KBM-7 (cell line): ENCODE results near the gene CERS5.

ENCODE experiments used
- DNase-seq: peaks from one replicate; pipeline ENCODE4 v3.0.0-alpha.2; 2015
- in situ Hi-C: fragments of 300-500 bp; cut with MboI; formaldehyde crosslinking; loops from 2 replicates; pipeline ENCODE4 v1.14.3; 2020; ENCODE audit warnings: low sequenced_read_pairs, low pct_unique_long_range_greater_than_20kb, mixed read lengths

Gene CERS5

GRCh38 chr12:50147281-50147680 is 19.9 kb downstream of the CERS5 start:
- in situ Hi-C loops = no loop called here
- no peak for DNase-seq

DNA sequence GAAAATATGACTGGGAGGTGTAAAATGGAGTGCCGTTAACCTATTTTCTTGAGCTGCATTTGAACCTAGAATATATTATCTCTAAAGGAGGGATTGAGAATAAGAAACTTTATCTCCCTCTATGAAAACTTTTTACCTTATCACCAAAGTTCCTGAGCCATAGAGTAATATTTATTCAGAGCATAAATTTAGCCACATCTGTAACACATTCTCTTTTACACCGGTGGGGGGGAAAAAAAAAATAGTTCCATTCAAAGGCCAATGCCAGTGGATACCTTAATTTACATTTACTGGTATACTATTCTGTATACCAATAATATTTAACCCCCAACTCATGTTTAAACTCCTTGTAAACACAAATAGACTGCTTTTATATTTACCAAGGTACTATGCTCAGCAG is 21.7 kb downstream of the CERS5 start:
- DNase-seq = no peak
- in situ Hi-C loops = no loop called here

DNA sequence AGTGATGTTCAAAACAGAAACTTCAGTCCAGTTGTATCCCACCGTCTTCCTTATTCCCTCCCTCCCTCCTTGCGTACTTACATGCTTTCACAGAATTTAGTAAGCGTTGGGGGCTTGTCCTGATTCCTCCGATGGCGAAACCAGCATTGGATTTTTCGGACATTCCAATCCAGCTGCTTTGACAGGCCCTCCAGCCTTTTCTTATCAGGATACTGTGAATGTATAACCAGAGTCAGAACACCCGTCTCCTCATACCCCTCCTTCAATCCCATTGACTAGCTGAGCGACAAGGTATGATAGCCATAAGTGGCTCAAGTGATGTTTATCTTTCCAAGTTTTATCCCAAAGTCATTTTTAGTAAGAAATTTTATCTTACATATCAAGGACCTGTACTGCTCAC is 24.2 kb downstream of the CERS5 start:
- in situ Hi-C loops = no loop called here
- DNase-seq = no peak

DNA sequence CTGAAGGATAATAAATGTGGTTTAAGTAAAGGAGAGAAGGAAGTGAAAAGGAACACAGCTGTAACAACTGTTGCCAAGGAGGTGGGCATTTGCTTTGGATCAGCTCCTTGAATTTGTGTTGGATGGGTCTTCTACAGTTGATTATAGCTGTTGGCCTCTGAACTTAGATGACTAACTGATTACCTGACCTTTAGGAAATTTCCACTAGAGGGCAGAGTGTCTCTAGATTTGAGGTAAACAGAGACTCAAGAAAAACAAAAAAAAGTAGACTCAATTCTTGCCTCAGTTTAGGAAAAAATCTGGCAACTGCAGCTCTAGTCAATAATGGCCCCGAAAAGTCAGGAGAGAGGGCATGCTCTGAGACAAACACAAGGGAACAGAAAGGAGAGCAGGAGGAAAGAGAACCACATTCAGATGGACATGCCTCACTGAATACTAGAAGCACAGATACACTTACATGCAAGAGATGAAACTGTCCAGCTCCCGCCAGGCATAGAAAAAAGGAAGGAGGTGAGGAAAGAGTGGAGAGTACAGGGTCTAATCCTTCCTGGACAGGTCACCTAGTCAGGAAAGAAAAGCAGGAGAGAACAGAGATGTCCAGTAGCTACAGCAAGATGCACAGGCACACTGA is 34.5 kb downstream of the CERS5 start:
- DNase-seq = peak; percentile 68
- in situ Hi-C loops = no loop called here

DNA sequence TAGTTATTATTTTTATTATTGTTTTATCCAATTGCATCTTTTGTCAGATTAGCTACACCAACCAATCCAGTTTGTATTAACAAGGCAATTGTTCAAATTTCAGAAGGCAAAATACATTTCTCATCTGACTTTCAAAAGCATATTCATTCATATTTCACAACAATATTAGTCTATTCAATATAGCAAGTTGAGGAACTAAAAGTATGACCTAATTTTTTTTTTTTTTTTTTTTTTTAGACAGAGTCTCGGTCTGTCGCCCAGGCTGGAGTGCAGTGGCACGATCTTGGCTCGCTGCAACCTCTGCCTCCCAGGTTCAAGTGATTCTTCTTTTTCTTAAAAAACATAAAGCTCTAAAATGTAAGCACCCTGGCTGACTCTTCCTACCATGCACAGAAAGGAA is 37.9 kb downstream of the CERS5 start:
- in situ Hi-C loops = no loop called here
- no peak for DNase-seq

DNA sequence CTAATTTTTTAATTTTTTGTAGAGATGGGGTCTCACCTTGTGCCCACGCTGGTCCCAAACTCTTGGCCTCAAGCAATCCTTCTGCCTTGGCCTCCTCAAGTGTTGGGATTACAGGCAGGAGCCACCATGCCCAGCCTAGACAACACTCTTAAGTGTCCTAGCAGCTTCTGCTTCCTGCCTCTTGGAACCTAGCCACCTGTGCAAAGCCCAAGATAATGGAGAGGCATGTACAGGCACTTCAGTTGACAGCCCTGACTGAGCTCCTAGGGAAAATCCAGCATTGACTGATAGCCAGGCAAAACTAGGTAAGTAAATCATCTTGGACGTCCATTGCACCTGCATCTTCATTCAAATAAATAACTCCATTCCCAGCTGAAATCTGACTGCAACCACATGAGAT is 39.6 kb downstream of the CERS5 start:
- in situ Hi-C loops = no loop called here
- no peak for DNase-seq

DNA sequence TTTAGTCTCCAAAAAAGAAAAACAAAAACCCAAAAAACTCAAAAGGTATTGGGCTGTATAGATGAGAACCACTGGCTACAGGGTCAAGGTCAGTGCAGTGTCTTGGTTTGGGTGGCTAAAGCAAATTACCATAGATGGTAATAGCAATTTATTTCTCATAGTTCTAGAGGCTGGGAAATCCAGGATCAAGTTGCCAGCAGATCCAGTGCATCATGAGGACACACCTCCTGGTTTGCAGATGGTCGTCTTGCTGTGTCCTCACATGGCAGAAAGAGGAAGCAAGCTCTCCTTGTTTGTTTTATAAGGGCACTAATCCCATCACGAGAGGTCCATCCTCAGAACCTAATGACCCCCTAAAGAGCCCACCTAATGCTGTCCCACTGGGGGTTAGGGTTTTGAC is 44.0 kb downstream of the CERS5 start:
- in situ Hi-C loops = no loop called here
- DNase-seq = no peak

DNA sequence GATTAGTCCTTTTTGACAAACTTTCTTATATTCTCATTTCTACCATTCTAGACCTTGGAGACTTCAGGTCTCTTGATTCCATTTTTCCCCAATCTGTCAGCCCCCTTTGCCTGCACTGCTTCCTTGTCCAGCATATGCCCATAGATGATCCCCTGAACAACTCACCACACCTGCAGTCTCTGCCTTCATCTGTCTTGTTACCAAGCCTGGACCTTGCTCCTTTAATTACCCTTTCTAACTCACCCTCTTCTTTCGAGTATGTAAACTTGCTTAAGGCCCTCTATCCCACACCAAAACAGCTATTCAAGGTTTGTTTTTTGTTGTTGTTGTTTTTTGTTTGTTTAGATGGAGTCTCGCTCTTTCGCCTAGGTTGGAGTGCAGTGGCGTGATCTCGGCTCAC is 45.5 kb downstream of the CERS5 start:
- no peak for DNase-seq
- in situ Hi-C loops = no loop called here

GRCh38 chr12:50120953-50121352 is 46.2 kb downstream of the CERS5 start:
- in situ Hi-C loops = no loop called here
- DNase-seq = no peak

DNA sequence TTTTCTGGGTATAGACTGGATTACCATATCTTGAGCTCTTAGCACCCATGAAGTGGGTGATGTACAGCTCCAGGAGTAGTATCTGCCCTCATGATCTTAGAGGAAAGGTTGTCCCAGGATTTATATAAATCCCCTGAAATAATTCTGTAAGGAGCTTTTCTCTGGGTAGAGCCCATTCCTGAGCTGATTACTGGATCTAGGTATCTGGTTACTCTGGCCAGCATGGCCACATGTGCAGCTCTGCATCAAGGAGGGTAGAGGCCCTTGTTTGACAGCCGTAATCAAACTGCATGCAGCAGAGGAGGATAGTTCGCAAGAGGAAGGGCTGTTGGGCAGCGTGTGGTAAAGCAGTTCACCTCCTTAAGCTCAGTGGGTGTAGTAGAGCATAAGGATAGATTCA is 46.6 kb downstream of the CERS5 start:
- DNase-seq = no peak
- in situ Hi-C loops = no loop called here

- in situ Hi-C loops = no loop called here
- DNase-seq = no peak
Observed at GRCh38 chr12:50119387-50119786, 47.8 kb downstream of the CERS5 start.

DNA sequence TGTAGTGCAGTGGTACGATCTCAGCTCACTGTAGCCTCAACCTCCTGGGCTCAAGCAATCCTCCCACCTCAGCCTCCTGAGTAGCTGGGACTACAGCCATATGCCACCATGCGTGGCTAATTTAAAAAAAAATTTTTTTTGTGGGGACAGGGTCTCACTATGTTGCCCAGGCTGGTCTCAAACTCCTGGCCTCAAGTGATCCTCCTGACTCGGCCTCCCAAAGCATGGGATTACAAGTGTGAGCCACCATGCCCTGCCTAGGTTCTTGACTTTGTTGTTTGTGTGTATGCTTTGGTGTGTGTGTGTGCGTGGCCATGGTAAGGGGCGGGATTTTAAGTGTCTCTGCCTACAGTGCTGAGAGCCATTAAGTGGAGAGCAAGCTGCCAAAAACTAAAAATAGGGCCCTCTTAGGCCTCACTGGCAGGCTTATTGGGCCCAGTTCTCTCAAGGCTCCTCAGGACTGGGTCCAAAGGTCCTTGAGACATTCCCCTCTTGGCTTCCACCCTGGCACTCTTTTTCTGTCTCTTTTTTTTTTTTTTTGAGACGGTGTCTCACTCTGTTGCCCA is 50.0 kb downstream of the CERS5 start:
- in situ Hi-C loops = no loop called here
- DNase-seq = no peak

- no peak for DNase-seq
Observed at GRCh38 chr12:50112456-50113218, 54.5 kb downstream of the CERS5 start.

DNA sequence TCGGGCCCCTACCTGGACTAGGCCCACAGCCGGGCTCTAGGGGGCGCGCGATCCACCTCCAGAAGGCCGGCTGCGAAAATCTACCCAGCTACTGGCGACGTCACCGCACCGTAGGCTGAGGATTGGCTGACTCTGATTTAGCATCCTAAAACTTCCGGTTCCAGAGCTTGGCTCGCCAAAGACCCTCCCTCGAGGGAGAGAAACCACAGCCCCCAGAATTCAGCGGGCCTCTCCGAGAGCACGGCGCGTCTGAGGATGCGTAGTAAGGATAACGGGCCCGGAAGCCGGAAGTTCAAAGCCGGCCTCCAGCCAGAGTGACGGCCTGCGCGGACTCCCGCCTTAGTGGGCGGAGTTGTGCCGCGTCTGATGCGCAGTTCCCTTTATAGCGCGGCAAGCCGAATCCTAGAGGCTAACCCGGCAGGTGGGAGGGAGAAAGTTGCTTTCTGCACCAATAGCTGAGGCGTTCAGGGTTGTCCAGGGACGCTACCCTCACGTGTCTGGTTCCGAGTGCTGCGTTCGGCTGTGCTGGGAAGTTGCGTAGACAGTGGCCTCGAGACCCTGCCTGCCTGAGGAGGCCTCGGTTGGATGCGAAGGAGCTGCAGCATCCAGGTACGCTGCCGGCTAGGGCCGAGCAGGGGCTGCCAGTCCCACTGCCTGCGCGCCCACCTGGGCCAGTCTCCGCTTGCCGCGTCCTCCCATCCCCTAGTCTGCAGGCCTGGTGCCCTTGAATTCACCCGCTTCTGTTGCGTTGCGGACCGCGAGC is 55.3 kb downstream of the CERS5 start, which contains the start of gene COX14:
TSS of gene COX14 (plus strand) at position 544 of the 763 bp plus-strand sequence. CDS start 7,808 bp downstream, outside the sequence.
- in situ Hi-C loops = no loop called here
- DNase-seq = peak; percentile 100

More at GRCh38 chr12:50112456-50113218, 54.5 kb downstream of the CERS5 start:
- in situ Hi-C loops = no loop called here

DNA sequence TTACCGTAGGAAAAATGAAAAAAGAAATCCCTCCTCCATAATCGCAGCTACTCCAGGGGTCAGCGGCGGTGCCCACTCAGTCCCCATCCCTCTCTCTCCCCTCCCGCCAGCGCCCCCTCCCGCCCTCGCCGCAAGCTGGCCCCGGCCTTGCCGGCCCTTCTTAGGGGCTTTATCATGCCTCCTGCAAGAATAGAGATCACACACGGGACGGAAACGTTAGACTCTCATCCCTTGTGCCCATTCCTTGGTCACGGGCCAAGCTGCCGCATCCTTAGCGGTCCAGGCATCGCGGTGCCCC is 55.8 kb downstream of the CERS5 start:
- in situ Hi-C loops = no loop called here
- no peak for DNase-seq

GRCh38 chr12:50110762-50111351 is 56.3 kb downstream of the CERS5 start:
- no peak for DNase-seq
- in situ Hi-C loops = no loop called here

GRCh38 chr12:50110127-50110761 is 56.9 kb downstream of the CERS5 start:
- DNase-seq = no peak
- in situ Hi-C loops = no loop called here

DNA sequence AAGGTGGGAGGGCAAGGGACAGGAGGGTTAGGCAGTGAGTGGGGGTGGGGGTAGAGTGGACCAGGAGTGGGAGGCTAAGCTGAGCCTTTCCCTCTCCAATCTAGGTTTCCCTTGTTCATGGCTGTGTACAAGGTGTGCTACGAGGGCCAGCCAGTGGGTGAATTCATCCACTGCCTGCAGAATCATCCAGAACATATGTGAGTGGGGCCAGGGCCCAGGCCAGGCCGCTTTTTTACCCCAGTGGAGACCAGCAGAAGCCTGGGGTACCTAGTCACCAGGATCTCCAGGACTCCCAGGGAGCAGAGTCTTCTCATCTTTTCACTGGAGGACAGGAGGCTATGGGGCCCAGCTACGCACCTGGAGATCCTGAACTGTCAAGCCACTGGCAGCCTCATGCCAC is 57.9 kb downstream of the CERS5 start:
- in situ Hi-C loops = no loop called here
- no peak for DNase-seq
